Measurements from ENCODE around the gene DGUOK. TPM values are rescaled to one million over a fixed set of nuclear protein-coding genes. Genes with fewer than 3 reads are reported as not detected.

The DGUOK gene
- polyA plus RNA-seq, 1 donor from 2014 or later = 168 TPM

GRCh38 chr2:73949802-73950201 is 23.1 kb downstream of the DGUOK start:
- Histone ChIP-seq H3K9ac (ENCODE audit: low read length) (no peak overlapping the region), H3K27me3 (ENCODE audit: insufficient read depth, low read depth, low read length) (no peaks in the 10 kb centered on the region), H4K20me1 (ENCODE audit: insufficient read depth) (no peaks in the 10 kb centered on the region), H3K4me3 (ENCODE audit: low read length) (no peak overlapping the region), H3K9me3 (ENCODE audit: low read length) (no peaks in the 10 kb centered on the region), H3K4me2 (ENCODE audit: low read length) (no peak overlapping the region), H2AFZ (ENCODE audit: low read depth, low read length) (no peak overlapping the region), H3K27ac (ENCODE audit: low read length) (no peak overlapping the region), H3K36me3 (ENCODE audit: insufficient read depth, low read length) (peaks cover 15% of the 10 kb centered on the region), H3K79me2 (replicated peaks; ENCODE audit: insufficient read depth, low read length) (no peaks in the 10 kb centered on the region), H3K9me2 (ENCODE audit: insufficient read depth, low read length) (no peaks in the 10 kb centered on the region), H3F3A (ENCODE audit: insufficient read depth, low read length, poor library complexity, severe bottlenecking) (no peaks in the 10 kb centered on the region)
- TF ChIP-seq CTCF (IDR thresholded peaks at IDR 0.05; ENCODE audit: poor library complexity, severe bottlenecking) (no peak), POLR2AphosphoS5 (IDR thresholded peaks at IDR 0.05) (no peak), SMC3 (conservative IDR thresholded peaks at IDR 0.05; ENCODE audit: poor library complexity) (no peak), MXI1 (conservative IDR thresholded peaks at IDR 0.05; ENCODE audit: poor library complexity, severe bottlenecking) (no peak), EZH2 (IDR thresholded peaks at IDR 0.05; ENCODE audit: borderline replicate concordance, insufficient read depth, low read length, poor library complexity, severe bottlenecking) (no peak), REST (IDR thresholded peaks at IDR 0.05; ENCODE audit: borderline replicate concordance) (no peak)

- Histone ChIP-seq H3K36me3 (ENCODE audit: insufficient read depth, low read length) (peaks cover 15% of the 10 kb centered on the region), H3K27ac (ENCODE audit: low read length) (no peak overlapping the region), H3K9me3 (ENCODE audit: low read length) (no peaks in the 10 kb centered on the region), H3K27me3 (ENCODE audit: insufficient read depth, low read depth, low read length) (no peaks in the 10 kb centered on the region), H2AFZ (ENCODE audit: low read depth, low read length) (no peak overlapping the region), H3K9ac (ENCODE audit: low read length) (no peak overlapping the region), H3K4me3 (ENCODE audit: low read length) (no peak overlapping the region), H4K20me1 (ENCODE audit: insufficient read depth) (no peaks in the 10 kb centered on the region), H3K79me2 (replicated peaks; ENCODE audit: insufficient read depth, low read length) (no peaks in the 10 kb centered on the region), H3F3A (ENCODE audit: insufficient read depth, low read length, poor library complexity, severe bottlenecking) (no peaks in the 10 kb centered on the region), H3K4me2 (ENCODE audit: low read length) (no peak overlapping the region), H3K9me2 (ENCODE audit: insufficient read depth, low read length) (no peaks in the 10 kb centered on the region)
- TF ChIP-seq CTCF (IDR thresholded peaks at IDR 0.05; ENCODE audit: poor library complexity, severe bottlenecking) = no peak
- no peak for TF ChIP-seq REST (IDR thresholded peaks at IDR 0.05; ENCODE audit: borderline replicate concordance)
- TF ChIP-seq SMC3 (conservative IDR thresholded peaks at IDR 0.05; ENCODE audit: poor library complexity) = no peak
- no peak for TF ChIP-seq EZH2 (IDR thresholded peaks at IDR 0.05; ENCODE audit: borderline replicate concordance, insufficient read depth, low read length, poor library complexity, severe bottlenecking)
- TF ChIP-seq MXI1 (conservative IDR thresholded peaks at IDR 0.05; ENCODE audit: poor library complexity, severe bottlenecking) = no peak
- TF ChIP-seq RAD21 (conservative IDR thresholded peaks at IDR 0.05) = no peak
- no peak for TF ChIP-seq EP300 (conservative IDR thresholded peaks at IDR 0.05; ENCODE audit: poor library complexity, severe bottlenecking)
- no peak for TF ChIP-seq POLR2AphosphoS5 (IDR thresholded peaks at IDR 0.05)
- TF ChIP-seq TAF1 (IDR thresholded peaks at IDR 0.05; ENCODE audit: low read depth) = no peak
Measured at GRCh38 chr2:73952499-73953446, 26.1 kb downstream of the DGUOK start.

Measured in neural cell (in vitro differentiated cells).